Thyroid gland (tissue), 4 donors: ENCODE results near the gene STIL. TPM values are rescaled to one million over a fixed set of nuclear protein-coding genes. Genes with fewer than 3 reads are reported as not detected.

ENCODE experiments used
- DNase-seq, 2 donors: peaks; one replicate each; pipeline ENCODE4 v3.0.0-alpha.2; 2019
- H3K27ac ChIP-seq, 3 donors: fragments of 200-600 bp; sonication (generic); 1 replicate in 2 of 3; 2 replicates in 1 of 3; pipeline ENCODE4 v1.5.1; 2016 to 2019; ENCODE audit warnings: mild to moderate bottlenecking in 1 of 3, moderate library complexity in 1 of 3
- H3K27me3 ChIP-seq: fragments of 200-600 bp; sonication (generic); one replicate; pipeline ENCODE4 v1.5.1; 2019
- H3K36me3 ChIP-seq, 2 donors: fragments of 200-600 bp; sonication (generic); one replicate each; pipeline ENCODE4 v1.5.1; 2016 to 2019
- H3K4me1 ChIP-seq, 2 donors: fragments of 200-600 bp; sonication (generic); one replicate each; pipeline ENCODE4 v1.5.1; 2017 to 2019
- H3K4me3 ChIP-seq, 3 donors: fragments of 200-600 bp; sonication (generic); replicated peaks in 1 of 3; 1 replicate in 2 of 3; 2 replicates in 1 of 3; pipeline ENCODE4 v1.5.1; 2016; ENCODE audit warnings: mild to moderate bottlenecking in 1 of 3
- H3K9me3 ChIP-seq: fragments of 200-600 bp; sonication (generic); one replicate; pipeline ENCODE4 v1.5.1; 2017
- CTCF ChIP-seq, 6 experiments: fragments of 200-600 bp in 3 of 6; fragments of 450-650 bp in 3 of 6; sonication (generic) in 3 of 6; IDR thresholded peaks; one replicate each; pipeline ENCODE4 v1.5.1; 2016 to 2019; ENCODE audit warnings: antibody characterized with exemption in 6 of 6, mild to moderate bottlenecking in 2 of 6, inconsistent platforms in 1 of 6, moderate library complexity in 1 of 6
- POLR2A ChIP-seq, 2 donors: fragments of 450-650 bp; IDR thresholded peaks; one replicate each; pipeline ENCODE4 v1.6.1; 2017; ENCODE audit warnings: antibody characterized with exemption in 2 of 2, mild to moderate bottlenecking in 2 of 2, moderate library complexity in 1 of 2
- WGBS, 2 donors: methylation state at CpG; one replicate each; pipeline ENCODE4 v1.1.5; 2017; 5-methylcytosine and 5-hydroxymethylcytosine counted together
- intact Hi-C: fragments of 100-400 bp; cut with DNase I; formaldehyde crosslinking; loops from one replicate; pipeline ENCODE4 v1.15.1; 2023
- total RNA-seq, 4 donors: library from RNA; depleted of rRNA; stranded (reverse); fragments of >200 nt; gene quantifications; one replicate each; pipeline ENCODE4 v1.2.3, GENCODE V29; 2016

Gene STIL
- total RNA-seq, 4 donors from 2014 or later: 0.93 to 2.5 (median 1.6) TPM

- Histone ChIP-seq H3K9me3 (no peaks in the 10 kb centered on the region), H3K27ac (no peak overlapping the region), H3K27me3 (no peaks in the 10 kb centered on the region), H3K4me1 (peaks cover 4 to 30% of the 10 kb centered on the region in 2 donors), H3K4me3 (no peak overlapping the region), H3K36me3 (no peaks in the 10 kb centered on the region)
- no peak for TF ChIP-seq POLR2A (IDR thresholded peaks at IDR 0.05)
- TF ChIP-seq CTCF (IDR thresholded peaks at IDR 0.05): no peak
- intact Hi-C loops: loop anchor here (10.0 kb wide), 1 partner anchor 147 kb away; no protein-coding TSS in a partner anchor
- WGBS, 2 donors: 89 to 96% methylated on average over 2 of the region's 2 CpGs
- DNase-seq: no peak
Measured at GRCh38 chr1:47331875-47332274, 17.9 kb upstream of the STIL start.

GRCh38 chr1:47330212-47330611, 16.3 kb upstream of the STIL start:
- H3K4me1 ChIP-seq: peaks cover 4 to 16% of the 10 kb centered on the region in 2 donors
- intact Hi-C loops: loop anchor here (10.0 kb wide), 1 partner anchor 145 kb away; no protein-coding TSS in a partner anchor

GRCh38 chr1:47328992-47329391, 15.0 kb upstream of the STIL start:
- DNase-seq: no peak
- WGBS, 2 donors: 89 to 93% methylated on average over 3 of the region's 3 CpGs
- TF ChIP-seq CTCF (IDR thresholded peaks at IDR 0.05): no peak
- TF ChIP-seq POLR2A (IDR thresholded peaks at IDR 0.05): no peak
- H3K4me1 ChIP-seq: peaks cover 0 to 10% of the 10 kb centered on the region in 2 donors
- H3K27ac ChIP-seq: no peak overlapping the region
- no peaks in the 10 kb centered on the region for H3K9me3 ChIP-seq
- no peak overlapping the region for H3K4me3 ChIP-seq
- H3K27me3 ChIP-seq: no peaks in the 10 kb centered on the region
- intact Hi-C loops: no loop called here
- H3K36me3 ChIP-seq: no peaks in the 10 kb centered on the region

More at GRCh38 chr1:47330212-47330611, 16.3 kb upstream of the STIL start:
- WGBS, 2 donors: 86 to 91% methylated on average over 1 of the region's 1 CpG
- DNase-seq: no peak
- no peak for TF ChIP-seq POLR2A (IDR thresholded peaks at IDR 0.05)
- no peak for TF ChIP-seq CTCF (IDR thresholded peaks at IDR 0.05)
- Histone ChIP-seq H3K36me3 (no peaks in the 10 kb centered on the region), H3K9me3 (no peaks in the 10 kb centered on the region), H3K27ac (no peak overlapping the region), H3K4me3 (no peak overlapping the region), H3K27me3 (no peaks in the 10 kb centered on the region)

- Histone ChIP-seq H3K27me3 (no peaks in the 10 kb centered on the region), H3K4me1 (no peaks in the 10 kb centered on the region), H3K9me3 (no peaks in the 10 kb centered on the region), H3K27ac (no peak overlapping the region), H3K4me3 (no peak overlapping the region), H3K36me3 (no peaks in the 10 kb centered on the region)
- TF ChIP-seq CTCF (IDR thresholded peaks at IDR 0.05): no peak
- TF ChIP-seq POLR2A (IDR thresholded peaks at IDR 0.05): no peak
- intact Hi-C loops: no loop called here
- no peak for DNase-seq
- 88 to 89% methylated on average over 2 of the region's 2 CpGs for WGBS, 2 donors
Measured at GRCh38 chr1:47326271-47326670, 12.3 kb upstream of the STIL start.

- Histone ChIP-seq H3K4me1 (no peaks in the 10 kb centered on the region), H3K9me3 (no peaks in the 10 kb centered on the region), H3K27ac (no peak overlapping the region), H3K27me3 (no peaks in the 10 kb centered on the region), H3K4me3 (no peak overlapping the region), H3K36me3 (no peaks in the 10 kb centered on the region)
- intact Hi-C loops: no loop called here
- no peak for DNase-seq
- TF ChIP-seq CTCF (IDR thresholded peaks at IDR 0.05): no peak
- TF ChIP-seq POLR2A (IDR thresholded peaks at IDR 0.05): no peak
- 58 to 60% methylated on average over 2 of the region's 2 CpGs for WGBS, 2 donors
Measured at GRCh38 chr1:47325528-47325927, 11.6 kb upstream of the STIL start.
